CD14-positive monocyte (primary cell): Measurements from ENCODE around the gene STUM. TPM values are rescaled to one million over a fixed set of nuclear protein-coding genes. Genes with fewer than 3 reads are reported as not detected.

ENCODE experiments used
- DNase-seq, 3 donors: peaks; one replicate each; pipeline ENCODE4 v3.0.0-alpha.2; 2011 to 2022
- H2AFZ ChIP-seq: 2 replicates; pipeline ENCODE4 v1.6.0; 2012; ENCODE audit warnings: mild to moderate bottlenecking, low read depth, low read length, inconsistent platforms; ENCODE audit not compliant: insufficient read depth, poor library complexity, severe bottlenecking
- H3K27ac ChIP-seq, 2 donors: 1 replicate in 1 of 2; 2 replicates in 1 of 2; pipeline ENCODE4 v1.5.1; 2012 to 2013; ENCODE audit warnings: low read length in 2 of 2, control low read depth in 1 of 2, inconsistent platforms in 1 of 2, low read depth in 1 of 2, mild to moderate bottlenecking in 1 of 2
- H3K27me3 ChIP-seq, 2 donors: one replicate each; pipeline versions ENCODE4 v1.6.0 to v1.6.1; 2011 to 2013; ENCODE audit warnings: low read length in 2 of 2; ENCODE audit not compliant: control insufficient read depth in 2 of 2, insufficient read depth in 2 of 2
- H3K36me3 ChIP-seq, 2 donors: replicated peaks in 1 of 2; 1 replicate in 1 of 2; 2 replicates in 1 of 2; pipeline versions ENCODE4 v1.5.1 to v1.6.1; 2012 to 2013; ENCODE audit warnings: low read length in 2 of 2, control low read depth in 1 of 2, inconsistent platforms in 1 of 2, mild to moderate bottlenecking in 1 of 2; ENCODE audit not compliant: insufficient read depth in 2 of 2, control insufficient read depth in 1 of 2
- H3K4me1 ChIP-seq, 2 donors: 1 replicate in 1 of 2; 2 replicates in 1 of 2; pipeline versions ENCODE4 v1.5.1 to v1.6.1; 2012 to 2013; ENCODE audit warnings: low read length in 2 of 2, control low read depth in 1 of 2, inconsistent platforms in 1 of 2, mild to moderate bottlenecking in 1 of 2, moderate library complexity in 1 of 2; ENCODE audit not compliant: insufficient read depth in 2 of 2, control insufficient read depth in 1 of 2
- H3K4me2 ChIP-seq: replicated peaks from 2 replicates; pipeline ENCODE3; 2012; ENCODE audit warnings: low read length, moderate library complexity, mild to moderate bottlenecking; ENCODE audit not compliant: poor library complexity, severe bottlenecking; ENCODE audit errors: extremely low read depth
- H3K4me3 ChIP-seq, 3 experiments: fragments of 200-600 bp in 1 of 3; sonication (generic) in 1 of 3; replicated peaks in 1 of 3; 1 replicate in 2 of 3; 2 replicates in 1 of 3; pipeline ENCODE4 v1.5.1; 2011 to 2013; ENCODE audit warnings: low read length in 3 of 3, mild to moderate bottlenecking in 3 of 3, control low read depth in 2 of 3, low read depth in 2 of 3, inconsistent platforms in 1 of 3, moderate library complexity in 1 of 3
- H3K79me2 ChIP-seq: 2 replicates; pipeline ENCODE4 v1.6.0; 2012; ENCODE audit warnings: mild to moderate bottlenecking, control low read depth, inconsistent platforms, low read length, moderate library complexity; ENCODE audit not compliant: insufficient read depth
- H3K9ac ChIP-seq: 2 replicates; pipeline ENCODE4 v1.6.0; 2017; ENCODE audit warnings: low read length, mild to moderate bottlenecking; ENCODE audit not compliant: insufficient read depth, poor library complexity, severe bottlenecking
- H3K9me3 ChIP-seq, 2 donors: replicated peaks in 1 of 2; 1 replicate in 1 of 2; 2 replicates in 1 of 2; pipeline versions ENCODE4 v1.5.1 to v1.6.1; 2012 to 2013; ENCODE audit warnings: low read length in 2 of 2, control low read depth in 1 of 2; ENCODE audit not compliant: control insufficient read depth in 1 of 2, insufficient read depth in 1 of 2
- H4K20me1 ChIP-seq: 2 replicates; pipeline ENCODE4 v1.6.0; 2012; ENCODE audit warnings: mild to moderate bottlenecking, low read length, control low read depth, moderate library complexity; ENCODE audit not compliant: insufficient read depth
- H3K27ac Mint-ChIP-seq, 7 donors: one replicate each; pipeline ENCODE4 v1.8.0; 2020; ENCODE audit warnings: mild to moderate bottlenecking in 7 of 7, mixed read lengths in 7 of 7, moderate library complexity in 6 of 7, inconsistent platforms in 2 of 7
- H3K27me3 Mint-ChIP-seq, 3 donors: one replicate each; pipeline ENCODE4 v1.8.0; 2021 to 2022; ENCODE audit warnings: low read depth in 3 of 3, mild to moderate bottlenecking in 3 of 3, mixed read lengths in 3 of 3, moderate library complexity in 3 of 3, inconsistent platforms in 1 of 3
- H3K36me3 Mint-ChIP-seq, 2 donors: one replicate each; pipeline ENCODE4 v1.8.0; 2020; ENCODE audit warnings: mixed read lengths in 2 of 2, inconsistent platforms in 1 of 2, mild to moderate bottlenecking in 1 of 2
- H3K4me1 Mint-ChIP-seq: one replicate; pipeline ENCODE4 v1.8.0; 2020; ENCODE audit warnings: mild to moderate bottlenecking, mixed read lengths
- H3K4me3 Mint-ChIP-seq, 2 donors: one replicate each; pipeline ENCODE4 v1.8.0; 2020; ENCODE audit warnings: mild to moderate bottlenecking in 2 of 2, mixed read lengths in 2 of 2, moderate library complexity in 1 of 2
- H3K9me3 Mint-ChIP-seq, 7 donors: one replicate each; pipeline ENCODE4 v1.8.0; 2020 to 2022; ENCODE audit warnings: mixed read lengths in 7 of 7, mild to moderate bottlenecking in 6 of 7, moderate library complexity in 6 of 7, inconsistent platforms in 2 of 7
- CTCF ChIP-seq: fragments of 200-600 bp; IDR thresholded peaks from one replicate; pipeline ENCODE4 v1.8.0; 2022; ENCODE audit warnings: antibody characterized with exemption, mild to moderate bottlenecking
- WGBS: methylation state at CpG from one replicate; pipeline ENCODE4 v1.1.5; 2013; ENCODE audit warnings: missing lambda C conversion rate; ENCODE audit not compliant: insufficient coverage; 5-methylcytosine and 5-hydroxymethylcytosine counted together
- intact Hi-C, 2 donors: fragments of 100-400 bp; cut with micrococcal nuclease; formaldehyde crosslinking; loops; one replicate each; pipeline versions ENCODE4 v1.15.0 to v1.15.1; 2023
- polyA plus RNA-seq, 3 donors: library from polyadenylated mRNA; depleted of rRNA in 1 of 3; unstranded in 2 of 3; stranded (reverse) in 1 of 3; fragments of 300-500 nt in 2 of 3; fragments of >200 nt in 1 of 3; fragmentation: Illumina TruSeq in 2 of 3; gene quantifications; 1 replicate in 2 of 3; 2 replicates in 1 of 3; pipeline ENCODE4 v1.2.3, GENCODE V29; 2012 to 2021

The STUM gene
- polyA plus RNA-seq, 3 donors = not detected

- no peak overlapping the region for H3K4me2 ChIP-seq
- peaks cover 0 to 5% (median 2%) of the 10 kb centered on the region in 7 donors for H3K9me3 Mint-ChIP-seq
- no peak overlapping the region for H3K4me3 ChIP-seq
- no peak overlapping the region for H3K9ac ChIP-seq
- TF ChIP-seq CTCF = no peak
- H3K27me3 ChIP-seq = peaks cover 41 to 51% of the 10 kb centered on the region in 2 donors
- no peak overlapping the region for H3K27ac Mint-ChIP-seq
- peaks cover 20 to 26% of the 10 kb centered on the region in 2 donors for H3K4me1 ChIP-seq
- no peaks in the 10 kb centered on the region for H3K9me3 ChIP-seq
- DNase-seq = no peak
- H2AFZ ChIP-seq = no peak overlapping the region
- peak overlapping the region in 1 of 2 donors; percentile 24 for H3K4me3 Mint-ChIP-seq
- H3K36me3 ChIP-seq = no peaks in the 10 kb centered on the region
- intact Hi-C loops = no loop called here
- WGBS = 86% methylated on average over 1 of the region's 2 CpGs
- H3K79me2 ChIP-seq = no peaks in the 10 kb centered on the region
- no peaks in the 10 kb centered on the region for H4K20me1 ChIP-seq
- H3K27me3 Mint-ChIP-seq = peaks cover 42 to 53% (median 49%) of the 10 kb centered on the region in 3 donors
- H3K4me1 Mint-ChIP-seq = peaks cover 35% of the 10 kb centered on the region
- peaks cover 0 to 3% of the 10 kb centered on the region in 2 donors for H3K36me3 Mint-ChIP-seq
- no peak overlapping the region for H3K27ac ChIP-seq
These were observed 2.7 kb downstream of the STUM start for GRCh38 chr1:226551299-226551698.

- intact Hi-C loops = no loop called here
- Mint-ChIP-seq H3K36me3 (peaks cover 0 to 3% of the 10 kb centered on the region in 2 donors), H3K4me3 (peak overlapping the region in 1 of 2 donors; percentile 35), H3K27me3 (peaks cover 40 to 49% (median 44%) of the 10 kb centered on the region in 3 donors), H3K27ac (no peak overlapping the region), H3K4me1 (peaks cover 38% of the 10 kb centered on the region), H3K9me3 (peaks cover 0 to 5% (median 2%) of the 10 kb centered on the region in 7 donors)
- H4K20me1 ChIP-seq = no peaks in the 10 kb centered on the region
- peaks cover 20 to 28% of the 10 kb centered on the region in 2 donors for H3K4me1 ChIP-seq
- H3K27ac ChIP-seq = no peak overlapping the region
- H3K9ac ChIP-seq = no peak overlapping the region
- no peak for DNase-seq
- no CpG with 5 or more reads among the region's 4 CpGs for WGBS
- TF ChIP-seq CTCF = no peak
- peaks cover 38 to 47% of the 10 kb centered on the region in 2 donors for H3K27me3 ChIP-seq
- no peak overlapping the region for H3K4me3 ChIP-seq
- H3K36me3 ChIP-seq = no peaks in the 10 kb centered on the region
- no peaks in the 10 kb centered on the region for H3K79me2 ChIP-seq
- H3K9me3 ChIP-seq = no peaks in the 10 kb centered on the region
- no peak overlapping the region for H2AFZ ChIP-seq
- H3K4me2 ChIP-seq = no peak overlapping the region
These were observed 3.5 kb downstream of the STUM start for GRCh38 chr1:226552061-226552460.
